Measurements from ENCODE around the gene WDR82. TPM values are rescaled to one million over a fixed set of nuclear protein-coding genes. Genes with fewer than 3 reads are reported as not detected.

WDR82 gene
- total RNA-seq, 2 donors from 2014 or later, result 78.4 to 84.2 TPM

- Mint-ChIP-seq H3K4me1 (peaks cover 18% of the 10 kb centered on the region), H3K27ac (no peak overlapping the region), H3K4me3 (no peak overlapping the region), H3K27me3 (ENCODE audit: insufficient read depth) (no peaks in the 10 kb centered on the region), H3K36me3 (ENCODE audit: low read depth) (peaks cover 1% of the 10 kb centered on the region), H3K9me3 (no peaks in the 10 kb centered on the region)
- H3K4me1 ChIP-seq (ENCODE audit: control insufficient read depth, insufficient read depth, low read length), result peaks cover 14% of the 10 kb centered on the region
- no peaks in the 10 kb centered on the region for H3K9me3 ChIP-seq (ENCODE audit: control insufficient read depth, low read length)
- DNase-seq, result no peak
- no peak for TF ChIP-seq CTCF (conservative IDR thresholded peaks at IDR 0.05)
- no peak overlapping the region for H3K27ac ChIP-seq (ENCODE audit: low read depth, low read length)
- H3K4me3 ChIP-seq (ENCODE audit: low read length), result no peak overlapping the region
- peaks cover 11% of the 10 kb centered on the region for H3K36me3 ChIP-seq (ENCODE audit: control insufficient read depth, insufficient read depth, low read length)
- H3K9ac ChIP-seq (ENCODE audit: extremely low read depth, low read length, poor library complexity, severe bottlenecking), result no peak overlapping the region
- 89 to 91% methylated on average over 16 to 23 of the region's 23 CpGs for WGBS, 2 experiments (ENCODE audit: insufficient coverage in 1 of 2, insufficient read length in 1 of 2)
- no peaks in the 10 kb centered on the region for H3K27me3 ChIP-seq (ENCODE audit: control insufficient read depth, insufficient read depth, low read length, poor library complexity, severe bottlenecking)
These were observed 12.4 kb upstream of the WDR82 start for GRCh38 chr3:52290596-52291507.

DNA sequence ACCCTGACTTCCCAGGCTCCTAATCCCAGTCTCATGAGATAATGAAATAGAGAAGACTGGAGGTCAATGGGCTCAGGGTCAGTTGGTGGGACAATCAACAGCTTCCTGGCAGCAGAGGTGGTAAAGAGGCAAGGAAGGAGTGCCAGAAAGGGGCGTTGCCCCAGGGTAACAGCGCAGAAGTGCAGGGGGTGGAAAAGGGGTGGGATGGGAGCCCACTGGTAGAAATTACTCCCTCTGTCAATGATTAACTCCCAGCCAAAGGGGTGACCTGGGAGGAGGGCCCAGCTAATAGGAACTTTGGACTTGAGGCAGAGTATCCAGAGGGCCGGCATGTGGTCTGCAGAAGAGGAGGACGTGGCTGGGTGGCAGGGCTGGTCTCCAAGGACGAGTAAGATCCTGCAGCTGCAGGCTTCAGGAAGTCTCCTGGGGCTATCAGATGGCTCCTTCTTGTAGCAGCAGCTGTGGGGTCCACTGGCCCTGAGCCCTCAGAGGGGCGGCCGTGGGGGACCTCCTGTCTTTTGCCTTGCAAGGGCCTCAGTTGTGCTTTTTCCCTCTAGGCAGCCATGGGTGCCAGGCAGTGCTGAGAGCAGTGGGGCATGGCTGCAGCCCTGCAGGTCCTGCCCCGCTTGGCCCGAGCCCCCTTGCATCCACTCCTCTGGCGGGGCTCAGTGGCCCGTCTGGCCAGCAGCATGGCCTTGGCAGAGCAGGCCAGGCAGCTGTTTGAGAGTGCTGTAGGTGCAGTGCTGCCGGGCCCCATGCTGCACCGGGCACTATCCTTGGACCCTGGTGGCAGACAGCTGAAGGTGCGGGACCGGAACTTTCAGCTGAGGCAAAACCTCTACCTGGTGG lies 11.5 kb upstream of the WDR82 start:
- Histone ChIP-seq H3K9ac (ENCODE audit: extremely low read depth, low read length, poor library complexity, severe bottlenecking) (no peak overlapping the region), H3K36me3 (ENCODE audit: control insufficient read depth, insufficient read depth, low read length) (peaks cover 11% of the 10 kb centered on the region), H3K4me1 (ENCODE audit: control insufficient read depth, insufficient read depth, low read length) (peaks cover 14% of the 10 kb centered on the region), H3K27ac (ENCODE audit: low read depth, low read length) (no peak overlapping the region), H3K27me3 (ENCODE audit: control insufficient read depth, insufficient read depth, low read length, poor library complexity, severe bottlenecking) (no peaks in the 10 kb centered on the region), H3K9me3 (ENCODE audit: control insufficient read depth, low read length) (no peaks in the 10 kb centered on the region), H3K4me3 (ENCODE audit: low read length) (no peak overlapping the region)
- 88 to 92% methylated on average over 10 to 15 of the region's 15 CpGs for WGBS, 2 experiments (ENCODE audit: insufficient coverage in 1 of 2, insufficient read length in 1 of 2)
- Mint-ChIP-seq H3K27ac (peak overlapping the region; percentile 87), H3K9me3 (no peaks in the 10 kb centered on the region), H3K27me3 (ENCODE audit: insufficient read depth) (no peaks in the 10 kb centered on the region), H3K4me1 (peaks cover 18% of the 10 kb centered on the region), H3K36me3 (ENCODE audit: low read depth) (peaks cover 1% of the 10 kb centered on the region), H3K4me3 (peak overlapping the region; percentile 92)
- TF ChIP-seq CTCF (conservative IDR thresholded peaks at IDR 0.05), result peak; percentile 56
- DNase-seq, result peak; percentile 72

GRCh38 chr3:52289338-52289746 lies 10.9 kb upstream of the WDR82 start:
- Mint-ChIP-seq H3K27me3 (ENCODE audit: insufficient read depth) (no peaks in the 10 kb centered on the region), H3K27ac (peak overlapping the region; percentile 87), H3K4me1 (peaks cover 21% of the 10 kb centered on the region), H3K9me3 (no peaks in the 10 kb centered on the region), H3K36me3 (ENCODE audit: low read depth) (peaks cover 1% of the 10 kb centered on the region), H3K4me3 (peak overlapping the region; percentile 92)
- Histone ChIP-seq H3K27ac (ENCODE audit: low read depth, low read length) (no peak overlapping the region), H3K36me3 (ENCODE audit: control insufficient read depth, insufficient read depth, low read length) (peaks cover 11% of the 10 kb centered on the region), H3K4me3 (ENCODE audit: low read length) (peak overlapping the region; percentile 93), H3K27me3 (ENCODE audit: control insufficient read depth, insufficient read depth, low read length, poor library complexity, severe bottlenecking) (no peaks in the 10 kb centered on the region), H3K9ac (ENCODE audit: extremely low read depth, low read length, poor library complexity, severe bottlenecking) (no peak overlapping the region), H3K9me3 (ENCODE audit: control insufficient read depth, low read length) (no peaks in the 10 kb centered on the region), H3K4me1 (ENCODE audit: control insufficient read depth, insufficient read depth, low read length) (peaks cover 17% of the 10 kb centered on the region)
- 92 to 100% methylated on average over 1 of the region's 1 CpG for WGBS, 2 experiments (ENCODE audit: insufficient coverage in 1 of 2, insufficient read length in 1 of 2)
- TF ChIP-seq CTCF (conservative IDR thresholded peaks at IDR 0.05), result no peak
- DNase-seq, result no peak

All from endodermal cell (in vitro differentiated cells).